ENCODE results near the gene CNKSR3.

The CNKSR3 gene

DNA sequence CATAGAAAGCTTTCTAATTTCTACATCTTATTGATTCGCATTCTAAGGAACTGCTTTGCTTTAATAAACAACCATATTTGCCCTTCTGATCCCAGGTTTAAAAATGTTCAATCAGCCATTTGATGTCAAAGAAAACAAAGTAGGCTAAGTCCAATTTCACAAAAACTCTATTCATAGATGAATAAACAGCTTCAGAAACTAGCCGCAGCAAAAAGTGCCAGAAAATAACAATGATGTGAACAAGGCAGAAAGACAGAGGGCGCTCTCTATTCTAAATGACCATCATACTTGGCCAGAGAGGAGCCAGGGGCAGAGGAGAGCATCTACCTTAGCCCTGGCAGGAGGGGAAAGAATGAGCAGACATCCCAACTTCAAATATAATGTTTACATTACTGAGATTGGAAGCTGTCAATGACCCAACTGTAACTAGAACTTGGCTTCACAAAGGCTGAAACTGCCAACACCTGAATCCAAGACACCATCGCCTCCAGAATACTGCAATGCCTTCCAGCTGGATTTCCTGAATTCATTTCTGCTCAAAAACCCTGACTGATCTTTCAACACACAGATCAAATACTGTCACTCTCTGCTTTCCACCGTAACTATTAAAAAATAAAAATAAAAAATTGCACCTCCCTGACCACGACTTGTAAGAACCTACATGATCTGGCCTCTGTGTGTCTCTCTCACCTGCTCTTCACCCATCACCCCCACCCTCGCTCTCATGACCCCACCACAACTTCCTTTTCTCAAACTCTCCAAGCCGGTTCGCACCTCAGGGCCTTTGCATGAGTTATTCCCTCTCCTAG lies 9.5 kb downstream of the CNKSR3 start:
- DNase-seq = no peak

DNA sequence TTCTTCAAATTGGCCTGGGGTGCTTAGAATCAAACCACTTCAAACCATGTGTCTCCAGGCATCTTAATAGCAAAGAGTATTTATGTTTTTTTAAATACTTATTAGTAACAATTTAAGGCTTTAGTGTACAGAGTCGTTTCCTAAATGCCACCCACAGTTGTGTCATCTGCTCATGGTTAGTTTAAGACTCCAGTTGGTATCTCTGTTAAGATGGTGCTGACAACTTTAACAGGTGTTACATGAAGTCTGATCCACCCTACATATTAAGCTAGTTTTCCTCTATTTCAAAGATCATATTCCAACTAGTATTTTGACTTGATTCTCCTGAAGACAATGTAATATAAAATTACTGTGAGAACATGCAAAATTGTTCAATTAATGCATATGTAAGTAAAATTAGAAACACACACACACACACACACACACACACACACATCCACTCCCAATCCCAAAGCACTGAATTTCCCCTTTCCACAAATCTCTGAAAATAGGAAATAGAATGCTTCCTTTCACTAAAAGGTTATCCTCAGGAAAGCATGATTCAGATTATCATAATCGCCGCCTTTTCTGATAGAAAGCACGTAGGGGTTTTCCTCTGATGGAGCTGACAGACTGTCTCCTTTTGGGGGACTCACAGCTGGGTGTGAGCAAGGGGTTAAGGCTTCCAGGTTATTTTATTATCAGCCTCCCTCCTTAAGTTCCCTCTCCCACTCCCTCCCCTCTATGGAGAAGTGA lies 10.5 kb downstream of the CNKSR3 start:
- no peak for DNase-seq

DNA sequence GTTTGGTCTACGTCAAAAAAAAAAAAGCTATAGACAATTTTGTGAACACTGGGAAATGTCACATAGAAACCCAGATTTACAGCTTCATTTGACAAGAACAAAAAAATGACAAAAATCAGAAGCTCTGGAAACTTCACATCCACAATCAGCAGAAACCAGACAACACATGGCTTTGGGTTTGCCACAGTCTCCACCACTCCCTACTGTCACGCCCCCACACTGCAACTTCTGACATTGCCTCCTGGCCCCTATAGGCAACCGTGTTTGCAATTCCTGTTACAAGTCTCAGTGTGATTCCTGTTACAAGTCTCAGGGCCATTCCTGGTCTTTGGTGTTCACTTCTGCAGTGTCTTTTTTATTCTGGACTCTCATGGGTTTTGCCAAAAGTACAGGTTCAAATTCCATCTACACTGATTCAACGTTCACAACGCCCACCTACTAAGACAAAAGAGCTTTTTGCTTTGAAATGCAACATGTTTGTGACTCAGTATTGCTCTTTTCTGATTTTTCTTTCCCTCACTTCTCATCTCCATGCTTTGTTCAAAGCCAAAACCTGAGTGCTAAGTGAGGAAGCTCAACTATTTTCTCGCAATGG lies 12.0 kb downstream of the CNKSR3 start:
- no peak for DNase-seq

DNA sequence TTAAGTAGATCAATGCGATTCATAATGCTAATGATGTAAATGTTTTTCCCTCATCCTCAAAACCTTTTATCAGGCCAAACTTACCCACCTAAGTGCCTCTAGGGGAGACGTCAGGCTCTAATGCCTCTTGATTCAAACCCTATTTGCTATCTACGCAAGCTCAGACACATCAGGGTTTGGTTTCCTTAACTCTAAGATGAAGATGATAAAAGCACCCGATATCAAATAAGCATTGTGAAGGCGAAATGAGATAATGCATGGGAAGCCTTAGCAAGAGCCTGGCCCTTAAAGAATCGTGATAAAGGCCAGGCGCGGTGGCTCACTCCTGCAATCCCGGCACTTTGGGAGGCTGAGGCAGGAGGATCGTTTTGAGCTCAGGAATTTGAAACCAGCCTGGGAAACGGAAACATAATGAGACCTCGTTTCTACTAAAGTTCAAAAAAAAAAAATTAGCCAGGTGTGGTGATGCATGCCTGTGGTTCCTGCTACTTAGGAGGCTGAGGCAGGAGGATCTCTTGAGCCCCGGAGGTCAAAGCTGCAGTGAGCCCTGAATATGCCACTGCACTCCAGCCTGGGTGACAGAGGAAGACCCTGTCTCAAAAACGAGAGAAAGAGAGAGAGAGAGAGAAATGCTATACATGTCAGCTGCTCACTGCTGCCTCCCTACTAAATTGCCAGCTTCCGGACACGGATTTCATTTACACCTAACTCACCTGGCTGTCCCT lies 13.5 kb downstream of the CNKSR3 start:
- DNase-seq = no peak

DNA sequence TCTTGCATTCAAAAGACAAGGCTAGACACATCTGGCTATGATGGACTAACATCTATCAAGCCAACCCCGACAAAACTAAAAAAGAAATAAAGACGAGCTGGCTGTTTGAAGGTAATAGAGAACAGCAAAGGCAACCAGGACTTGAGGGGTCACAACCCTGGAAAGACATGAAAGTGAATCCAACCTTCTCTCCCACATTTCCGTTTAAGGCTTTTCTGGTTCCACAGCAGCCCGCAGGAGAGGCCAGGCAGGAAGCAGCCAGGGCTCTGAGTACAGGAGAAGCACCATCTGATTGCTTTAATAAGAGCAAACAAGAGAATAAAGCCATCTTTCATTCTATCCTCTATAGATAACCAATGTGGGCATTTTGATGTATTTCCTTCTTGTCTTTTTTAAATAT lies 14.3 kb downstream of the CNKSR3 start:
- no peak for DNase-seq

DNA sequence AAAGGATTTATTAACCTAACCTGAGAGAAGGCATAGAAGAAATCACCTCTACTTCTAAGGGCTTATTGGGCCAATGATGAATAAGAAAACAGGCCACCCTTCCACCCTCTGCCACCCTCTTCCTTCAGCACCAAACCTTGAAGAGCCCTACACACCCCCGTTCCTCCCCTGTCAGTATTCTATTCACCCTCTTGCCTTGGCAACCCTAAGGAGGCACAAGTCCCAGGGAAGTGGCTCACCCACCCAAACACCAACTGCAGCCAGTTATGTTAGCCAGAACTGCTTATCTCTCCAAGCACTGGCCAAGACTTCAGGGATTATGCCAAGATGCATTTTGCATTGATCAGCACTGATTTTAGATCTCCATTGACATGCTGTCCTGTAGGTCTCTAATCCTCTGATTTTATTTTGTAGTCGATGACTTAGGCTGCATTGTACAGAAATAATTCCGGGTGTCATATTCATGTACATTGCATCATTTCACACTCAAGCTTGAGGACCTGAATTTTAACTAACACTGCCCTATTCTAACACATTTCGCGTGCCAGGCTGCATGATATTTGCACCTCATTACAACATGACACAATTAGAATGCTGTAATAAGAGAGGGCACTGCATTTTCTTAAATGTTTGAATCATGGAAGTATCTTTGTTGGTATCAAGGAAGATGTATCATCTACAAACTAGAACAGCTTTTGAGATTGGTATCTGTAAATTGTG lies 15.7 kb downstream of the CNKSR3 start:
- no peak for DNase-seq

DNA sequence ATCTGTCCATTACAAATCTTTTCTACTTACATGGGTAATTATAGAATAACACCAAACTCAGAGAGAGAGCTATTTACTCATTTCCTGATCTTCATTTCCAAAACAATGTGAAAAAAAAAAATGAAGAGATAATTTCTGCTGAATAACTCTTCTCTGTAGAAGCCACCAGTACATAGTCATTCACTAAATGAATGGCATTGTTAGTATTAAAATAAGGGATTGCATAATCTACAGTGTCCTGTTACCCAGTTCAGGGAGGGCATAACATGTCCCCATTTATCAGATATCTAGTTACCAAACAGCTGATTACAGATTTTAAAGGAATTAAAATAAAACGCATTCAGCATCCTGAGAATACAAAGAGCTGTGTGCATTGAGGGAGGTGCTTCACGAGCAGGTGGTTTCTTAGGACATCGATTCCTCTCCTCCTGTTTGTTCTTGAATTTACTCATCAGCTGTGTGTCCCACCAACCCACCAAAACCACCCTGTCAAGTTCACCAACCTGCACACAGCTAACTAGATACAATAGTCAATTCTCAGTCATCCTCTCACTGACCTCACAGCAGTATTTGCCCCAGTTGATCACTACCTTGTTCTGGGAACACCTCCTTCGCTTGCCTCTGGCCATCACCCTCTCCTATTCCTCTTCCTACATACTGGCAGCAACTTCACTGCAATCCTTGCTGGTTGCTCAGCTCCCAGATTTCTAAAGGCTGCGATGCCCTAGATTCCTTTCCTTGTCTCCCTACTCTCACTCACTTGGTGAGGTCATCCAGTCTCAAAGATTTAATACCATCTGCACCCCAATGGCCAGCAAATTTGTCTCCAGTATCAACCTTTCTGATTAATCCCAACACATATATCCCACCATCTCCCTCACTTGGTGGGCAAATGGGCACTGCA lies 18.7 kb downstream of the CNKSR3 start:
- DNase-seq = no peak

DNA sequence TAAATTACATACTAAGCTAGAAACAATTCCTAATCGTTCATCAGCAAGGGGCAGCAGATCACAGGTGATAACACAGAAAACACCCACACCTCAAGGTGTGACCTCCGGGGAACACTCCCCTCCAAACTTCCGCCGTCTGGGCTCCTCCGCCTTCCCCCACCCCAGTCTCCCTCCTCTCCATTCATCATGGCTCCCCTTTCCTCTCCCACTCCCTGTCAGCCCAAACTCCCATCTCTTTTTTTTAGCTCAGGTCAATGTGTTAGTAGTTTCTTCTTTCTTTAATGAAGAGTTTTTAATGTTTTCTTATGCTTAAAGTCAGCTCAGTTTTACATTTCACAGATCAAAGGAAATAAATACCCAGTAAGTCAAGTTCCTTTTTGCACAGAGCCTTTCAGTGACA lies 20.7 kb downstream of the CNKSR3 start:
- DNase-seq = no peak

DNA sequence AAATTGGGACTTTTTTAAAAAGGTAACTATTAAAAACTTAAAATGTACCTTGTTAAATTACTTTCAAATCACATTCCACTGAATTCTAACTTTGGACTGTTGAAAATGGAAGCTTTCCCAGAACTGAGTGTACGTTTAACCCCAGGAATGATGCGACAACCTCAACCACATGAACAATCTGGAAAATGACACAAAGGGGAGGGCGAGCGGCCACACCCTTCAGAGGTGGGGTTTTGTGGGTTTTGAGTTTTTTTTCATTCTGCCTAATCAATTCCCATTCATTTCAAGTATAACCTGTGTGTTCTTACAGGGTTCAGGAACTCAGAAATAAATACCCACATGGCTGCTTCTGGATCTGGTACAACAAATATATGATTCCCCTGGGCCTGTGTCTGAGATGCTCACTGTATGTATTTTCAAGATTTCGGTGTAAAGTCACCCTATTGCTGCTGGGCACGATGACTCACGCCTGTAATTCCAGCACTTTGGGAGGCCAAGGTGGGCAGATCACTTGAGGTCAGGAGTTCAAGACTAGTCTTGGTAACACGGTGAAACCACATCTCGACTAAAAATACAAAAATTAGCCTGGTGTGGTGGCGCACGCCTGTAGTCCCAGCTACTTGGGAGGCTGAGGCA lies 21.6 kb downstream of the CNKSR3 start:
- no peak for DNase-seq

DNA sequence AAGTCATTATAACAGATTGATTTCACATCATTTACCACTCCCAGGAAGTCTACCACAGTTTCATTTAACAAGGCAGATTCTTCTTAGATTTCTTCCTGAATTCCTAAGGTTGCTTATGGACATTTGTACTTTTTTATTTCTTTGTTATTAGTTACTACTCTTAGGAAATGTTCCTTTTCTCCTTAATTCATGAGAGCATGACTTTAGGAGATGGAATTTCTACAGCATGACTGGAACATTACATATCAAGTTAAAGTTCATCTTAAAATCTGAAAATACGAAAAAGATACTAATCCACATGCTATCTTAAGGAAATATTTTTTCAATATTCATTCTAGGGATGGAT lies 22.3 kb downstream of the CNKSR3 start:
- no peak for DNase-seq

DNA sequence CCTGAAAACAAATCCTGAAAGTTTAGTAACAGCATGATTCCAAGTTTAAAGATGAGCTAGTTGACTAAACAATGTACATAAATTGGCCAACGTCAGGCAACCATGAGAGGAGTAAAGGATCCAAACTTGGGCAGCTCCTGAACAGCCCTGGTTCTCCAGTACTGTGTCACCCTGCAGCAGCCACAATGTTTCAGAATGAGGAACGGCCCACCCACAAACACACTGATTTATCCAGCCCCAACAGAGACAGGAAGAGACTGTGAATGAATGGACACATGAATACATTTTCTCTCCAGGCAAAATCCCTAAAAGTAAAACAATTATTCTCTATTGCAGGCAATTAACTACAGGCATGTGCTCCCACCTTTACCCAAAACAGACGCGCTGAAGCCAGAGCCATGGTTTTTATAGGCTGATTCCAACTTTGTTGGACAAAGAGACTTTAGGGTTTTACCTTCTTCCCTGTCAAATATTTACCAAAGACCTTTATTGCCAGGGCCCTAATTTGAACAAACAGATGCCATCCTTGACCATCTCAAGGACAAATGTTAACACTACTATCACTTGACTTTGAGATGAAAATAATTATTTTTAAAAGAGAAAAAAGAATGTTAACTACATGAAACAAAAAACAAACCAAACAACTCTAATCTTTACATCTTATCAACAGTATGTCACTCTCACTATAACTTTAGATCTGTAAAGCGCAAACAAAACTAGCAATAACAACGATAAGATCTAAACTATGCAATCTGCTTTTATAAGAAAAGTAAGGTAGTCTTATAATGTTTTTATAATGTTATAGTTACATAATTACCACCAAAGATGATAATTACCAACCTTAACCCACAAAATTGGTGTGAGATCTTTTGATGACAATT lies 22.9 kb downstream of the CNKSR3 start:
- DNase-seq = no peak

DNA sequence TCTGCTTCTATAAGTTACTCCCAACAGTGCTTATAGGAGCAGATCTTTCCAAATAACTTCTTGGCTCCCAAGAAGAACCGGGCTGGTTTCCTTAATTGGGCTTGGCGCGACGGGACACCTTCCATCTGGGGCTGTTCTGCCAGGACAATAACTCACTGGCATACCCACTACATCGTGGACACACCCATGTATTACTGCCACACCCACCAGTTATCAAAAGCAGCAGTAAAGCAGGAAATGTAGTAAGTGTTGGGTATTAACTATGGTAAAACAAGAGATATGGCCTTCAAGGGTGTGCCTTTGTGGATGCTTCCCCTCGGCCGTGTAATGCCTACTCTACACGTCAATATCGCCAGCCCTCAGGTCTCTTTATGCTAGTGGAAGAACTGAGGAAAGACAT lies 24.7 kb downstream of the CNKSR3 start:
- DNase-seq = no peak

DNA sequence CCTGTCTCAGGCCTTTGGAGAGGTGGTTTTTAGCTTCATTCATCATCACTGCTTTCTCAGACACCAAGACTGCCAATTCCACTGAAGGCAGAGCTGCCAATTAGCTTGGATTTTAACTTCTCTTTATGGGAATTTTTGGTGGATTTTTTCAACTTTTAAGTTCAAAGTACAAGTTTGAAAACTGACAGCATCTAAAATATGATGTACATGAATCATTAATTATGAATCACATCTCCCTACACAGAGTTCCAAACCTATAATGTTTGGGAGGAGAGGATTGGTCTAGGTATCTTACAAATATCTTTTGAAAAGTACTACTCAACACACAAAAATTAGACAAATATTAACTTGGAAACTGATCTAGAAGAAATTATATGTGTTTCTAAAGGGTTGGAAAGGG lies 25.5 kb downstream of the CNKSR3 start:
- no peak for DNase-seq

DNA sequence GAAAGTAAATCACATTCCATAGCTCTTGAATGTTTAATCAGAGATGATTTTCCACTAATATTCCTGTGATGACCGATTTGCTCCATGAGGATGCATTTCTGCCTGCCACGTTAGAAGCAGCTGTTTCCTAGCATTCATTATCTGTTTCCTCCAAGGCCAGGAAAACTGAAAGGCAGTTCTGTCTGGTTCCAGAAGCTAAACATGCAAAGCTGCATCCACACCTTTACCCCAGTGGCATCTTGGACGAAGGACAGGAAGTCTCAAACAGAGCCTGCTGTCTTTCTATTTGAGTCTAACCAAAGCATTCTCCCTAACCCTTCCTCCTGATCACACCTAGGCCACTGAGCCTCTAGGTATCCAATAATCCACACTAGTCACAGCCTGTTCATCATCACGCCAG lies 27.6 kb downstream of the CNKSR3 start:
- no peak for DNase-seq

DNA sequence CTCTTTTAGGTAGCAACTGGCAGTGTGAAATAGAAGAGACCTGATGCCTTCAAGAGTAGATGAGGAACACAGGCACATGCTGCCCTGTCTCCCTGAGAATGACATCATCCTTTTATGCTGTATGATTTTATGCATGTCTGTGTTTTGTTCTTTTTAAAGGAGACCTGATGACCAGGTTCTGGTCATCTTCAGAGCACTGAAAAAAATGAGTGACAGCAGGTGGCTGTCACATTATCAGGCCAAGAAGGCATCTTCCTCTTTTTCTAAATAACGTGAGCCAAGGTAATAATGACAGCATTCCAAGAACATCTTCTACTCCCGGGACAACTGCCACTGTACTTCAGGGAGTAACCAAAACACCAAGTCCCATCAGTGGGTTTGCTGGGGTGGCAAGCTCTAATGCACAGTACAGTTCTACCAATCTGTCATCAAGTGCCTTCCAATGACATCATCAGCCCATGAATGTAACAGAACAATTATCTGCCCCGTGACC lies 28.9 kb downstream of the CNKSR3 start:
- no peak for DNase-seq

DNA sequence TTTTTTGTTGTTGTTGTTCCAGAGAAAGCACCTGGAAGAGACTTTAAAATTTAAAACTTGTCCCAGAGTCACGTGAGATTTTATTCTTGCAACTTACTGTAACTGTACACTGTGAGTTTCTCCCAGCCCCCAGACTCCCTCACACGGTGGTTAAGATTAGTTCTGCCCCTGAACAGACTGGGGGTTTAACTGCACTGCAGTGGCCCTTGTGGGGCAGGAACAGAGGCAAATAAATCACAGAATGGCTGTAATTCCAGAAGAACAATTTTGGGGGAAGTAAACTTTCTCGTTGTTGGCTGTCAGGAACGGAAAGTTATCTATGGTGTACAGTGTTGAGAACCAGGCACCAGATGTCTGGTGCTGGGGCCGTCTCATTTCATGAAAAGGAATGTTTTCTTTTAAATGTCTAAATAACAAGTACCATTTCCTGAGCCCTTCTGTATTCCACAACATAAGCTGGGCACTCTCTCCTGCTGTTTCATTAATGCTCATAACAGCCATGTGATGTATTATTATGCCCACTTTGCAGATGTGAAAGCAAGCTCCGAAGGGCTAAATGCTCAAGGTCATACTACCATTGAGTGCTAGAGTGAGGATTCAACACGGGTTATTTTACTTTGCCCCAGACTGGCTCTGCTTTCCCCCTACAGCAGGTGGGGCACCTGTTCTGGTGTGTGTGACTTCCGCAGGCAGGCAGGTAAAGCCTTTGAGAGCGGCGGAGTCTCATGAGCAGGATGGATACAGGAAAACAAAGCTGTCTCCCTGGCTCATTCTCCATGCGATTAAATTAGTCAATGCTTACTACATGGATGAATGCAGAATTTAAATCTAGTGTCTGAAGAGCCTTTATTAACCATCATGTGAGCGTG lies 30.5 kb downstream of the CNKSR3 start:
- DNase-seq = no peak

DNA sequence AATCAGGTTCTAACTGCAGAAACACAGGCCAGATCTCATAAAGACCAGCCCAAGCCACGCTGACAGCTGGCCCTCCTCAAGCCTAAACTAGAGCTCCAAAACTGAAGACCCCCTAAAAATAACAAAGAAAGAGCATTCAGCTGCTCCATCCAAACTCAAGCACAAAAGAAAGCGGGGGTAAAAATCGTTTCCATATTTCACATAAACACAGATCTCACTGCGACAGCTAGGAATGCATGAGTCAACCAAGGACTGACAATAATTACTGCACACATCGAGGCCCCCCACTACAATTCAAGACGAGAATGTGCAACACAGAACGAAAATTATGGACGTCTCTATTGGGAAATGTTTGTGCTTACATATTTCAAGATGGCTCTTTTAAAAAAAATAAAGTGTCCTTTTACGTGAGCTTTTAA lies 31.1 kb downstream of the CNKSR3 start:
- no peak for DNase-seq

DNA sequence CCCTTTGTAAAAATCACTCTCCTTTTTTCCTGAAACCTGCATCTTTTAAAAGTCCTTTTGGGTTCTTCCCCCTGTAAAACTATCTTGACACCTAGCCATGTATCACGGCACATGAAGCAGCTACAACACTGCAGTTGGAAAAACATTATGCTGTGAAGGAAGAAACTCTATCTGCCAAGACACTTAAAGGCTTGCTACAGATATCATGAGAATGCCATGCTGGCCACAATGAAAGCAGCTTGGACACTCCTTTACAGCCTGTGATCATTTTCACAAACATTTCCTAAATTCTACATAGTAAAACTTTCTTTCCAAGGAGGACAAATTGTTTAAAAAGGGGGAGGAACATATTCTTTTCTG lies 31.8 kb downstream of the CNKSR3 start:
- no peak for DNase-seq

Measured in NCI-H1092 (cell line).